NCI-H526 (cell line): Measurements from ENCODE around the gene FCMR.
"Not testable (repeated sequence)": the region's sequence is repeated elsewhere in the genome, so short reads cannot be mapped to it uniquely, and the experiment has no call there.

Experiments
- DNase-seq, 2 experiments: peaks; one replicate each; lab custom pipeline; 2025; lab: John Stamatoyannopoulos, UW

FCMR gene

GRCh38 chr1:206949641-206950040 lies 27.9 kb upstream of the FCMR start:
- DNase-seq, result no peak

DNA sequence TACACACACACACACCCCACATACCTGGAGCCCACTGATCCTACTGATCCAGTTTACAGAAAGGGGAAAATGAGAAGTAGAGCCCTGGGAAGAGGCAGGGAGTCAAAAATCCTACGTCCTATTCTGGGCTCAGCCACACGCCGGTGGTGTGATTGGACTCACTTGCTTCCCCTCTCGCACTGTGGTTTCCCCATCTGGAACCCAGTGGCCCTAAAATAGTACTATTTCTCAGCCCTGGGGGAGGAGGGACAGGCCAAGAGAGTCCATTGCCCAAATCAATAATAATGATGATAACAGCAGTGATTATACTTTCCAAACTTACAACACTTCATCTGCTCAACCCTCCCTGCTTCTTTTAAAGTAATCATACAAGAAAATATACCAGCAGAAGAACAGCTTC lies 27.5 kb upstream of the FCMR start:
- no peak for DNase-seq

GRCh38 chr1:206947255-206947654 lies 25.5 kb upstream of the FCMR start:
- no peak for DNase-seq

GRCh38 chr1:206946261-206946660 lies 24.5 kb upstream of the FCMR start, which contains the start of gene PIGR:
Gene PIGR, minus strand, starts transcription at chr1:206946466. Its CDS starts 5,935 bp downstream, at chr1:206940531.
- DNase-seq, result no peak

- DNase-seq, result no peak
Measured at GRCh38 chr1:206945779-206946178, 24.0 kb upstream of the FCMR start.

DNA sequence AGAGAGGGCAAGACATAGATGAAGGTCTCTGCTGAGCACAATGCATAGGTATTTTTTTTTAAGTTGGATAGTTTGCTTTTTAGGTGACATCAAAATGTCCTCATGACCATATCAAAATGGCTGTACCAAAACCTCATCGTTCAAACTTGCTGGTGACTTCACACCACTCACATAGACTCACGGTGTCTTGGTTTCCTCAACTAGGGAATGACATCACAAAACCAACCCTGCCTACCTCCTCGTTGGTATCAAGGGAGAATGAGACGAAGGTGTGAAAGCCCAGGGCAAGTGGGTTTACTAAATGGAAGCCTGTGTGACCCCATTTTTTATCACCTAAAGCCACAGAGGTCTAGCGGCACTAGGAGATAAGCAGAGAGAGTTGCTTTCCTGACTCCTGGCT lies 23.0 kb upstream of the FCMR start:
- DNase-seq, result no peak

DNA sequence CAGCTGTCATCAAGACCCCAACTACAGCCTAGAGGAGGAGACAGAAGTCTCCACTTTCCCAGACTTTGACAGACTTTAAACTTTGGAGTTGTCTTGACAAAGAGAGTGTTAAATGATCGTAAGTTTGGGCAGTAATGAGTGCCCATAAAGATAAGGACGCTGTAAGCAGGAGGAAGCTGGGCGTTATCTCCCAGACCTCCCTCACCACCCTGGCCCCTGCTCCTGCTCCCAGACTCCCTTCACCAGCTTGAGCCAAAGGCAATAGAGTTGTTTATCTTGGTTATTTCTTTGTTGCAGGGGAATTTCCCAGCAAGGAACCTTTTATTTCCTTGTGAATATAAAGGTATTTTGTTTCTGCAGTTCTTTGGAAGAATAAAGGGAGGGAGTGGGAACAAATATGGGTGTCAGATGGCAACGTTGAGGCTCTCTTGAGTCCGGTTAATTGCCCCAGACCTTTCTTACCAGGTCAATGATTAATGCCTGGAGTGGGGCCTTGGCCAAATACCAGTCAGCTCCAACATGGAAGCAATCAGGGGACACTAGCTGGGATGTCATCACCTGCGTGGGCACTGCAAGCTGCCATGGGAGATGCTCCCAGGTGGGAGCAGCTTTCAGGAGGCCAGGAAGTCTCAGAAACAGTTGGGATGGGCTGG lies 20.2 kb upstream of the FCMR start:
- no peak for DNase-seq

DNA sequence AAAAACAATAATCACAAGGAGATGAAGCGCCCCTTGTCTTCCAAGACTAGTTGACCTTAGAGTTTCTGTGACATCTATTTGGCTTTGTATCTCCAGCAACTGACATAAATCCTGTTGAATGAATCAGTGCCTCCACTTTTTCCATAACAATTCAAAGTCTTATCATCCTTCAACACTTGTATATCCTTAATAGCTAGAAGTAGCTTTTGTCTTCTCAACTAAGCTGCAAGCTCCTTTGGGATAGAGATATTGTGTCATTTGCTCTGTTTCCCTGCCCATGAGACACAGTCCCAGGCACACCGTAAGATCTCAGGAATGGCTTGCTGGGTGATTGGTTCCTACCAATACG lies 18.8 kb upstream of the FCMR start:
- DNase-seq, result no peak

DNA sequence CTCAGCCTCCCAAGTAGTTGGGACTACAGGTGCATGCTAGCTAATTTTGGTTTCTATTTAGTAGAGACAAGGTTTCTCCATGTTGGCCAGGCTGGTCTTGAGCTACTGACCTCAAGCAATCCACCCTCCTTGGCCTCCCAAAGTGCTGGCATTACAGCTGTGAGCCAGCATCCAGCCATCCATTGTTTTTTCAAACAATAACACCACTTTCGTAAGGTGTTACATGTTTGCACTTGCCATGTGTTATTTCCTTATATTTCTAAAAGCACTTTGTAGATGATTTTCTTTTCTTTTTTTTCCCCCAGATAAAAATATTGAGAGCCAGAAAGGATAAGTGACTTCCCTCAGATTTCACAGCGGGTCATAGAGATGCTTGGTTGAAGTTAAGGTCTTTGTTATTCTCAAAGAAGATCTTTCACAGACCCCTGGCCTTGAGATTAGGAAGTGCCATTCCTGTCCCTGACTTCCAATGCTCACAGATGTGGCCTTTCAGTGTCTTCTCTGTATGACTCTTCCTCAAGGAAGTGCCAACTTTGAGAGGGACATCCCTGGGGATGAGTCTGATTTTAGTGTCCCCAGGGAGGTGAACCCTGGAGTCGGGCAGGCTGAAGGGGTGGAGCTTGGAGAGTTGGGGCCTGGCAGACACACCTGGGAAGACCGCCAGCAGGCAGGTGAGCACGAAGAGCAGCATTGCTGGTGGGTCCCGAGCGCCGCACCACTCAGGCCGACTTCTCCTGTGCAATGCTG lies 18.3 kb upstream of the FCMR start:
- DNase-seq, result no peak

DNA sequence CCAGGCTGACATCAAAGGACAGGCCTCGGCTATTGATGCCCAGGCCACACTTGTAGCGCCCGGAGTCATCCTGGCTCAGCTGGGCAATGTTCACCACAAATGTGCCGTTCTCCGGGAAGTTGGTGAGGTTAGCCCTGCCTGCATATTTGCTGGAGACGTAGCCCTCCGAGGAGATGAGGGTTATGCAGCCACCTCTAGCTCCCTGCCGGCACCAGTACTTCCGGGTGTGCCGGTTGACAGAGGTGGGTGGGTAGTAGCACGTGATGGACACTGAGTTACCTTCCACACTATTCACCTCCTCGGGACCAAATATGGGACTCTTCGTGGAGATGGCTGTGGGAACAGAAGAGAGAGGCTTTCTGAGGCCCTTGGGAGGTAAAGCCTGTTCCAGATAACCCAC lies 17.4 kb upstream of the FCMR start:
- DNase-seq, result no peak

DNA sequence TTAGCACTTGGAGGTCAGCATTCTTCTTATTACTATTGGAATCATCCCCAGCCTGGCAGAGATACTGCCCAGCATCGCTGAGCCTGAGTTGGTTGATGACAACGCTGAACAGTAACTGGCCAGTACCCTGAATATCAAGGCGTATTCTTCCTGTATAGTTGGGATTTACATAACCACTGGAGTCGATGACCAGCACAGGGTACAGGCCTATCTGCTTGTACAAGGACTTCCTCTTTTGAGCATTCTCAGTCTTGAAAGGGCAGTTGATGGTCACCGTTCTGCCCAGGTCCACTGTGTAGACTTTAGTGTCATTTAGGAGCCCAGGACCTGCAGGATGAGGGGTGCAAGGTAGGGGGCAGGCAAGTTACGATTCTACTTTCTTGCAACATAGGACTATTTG lies 15.7 kb upstream of the FCMR start:
- no peak for DNase-seq

DNA sequence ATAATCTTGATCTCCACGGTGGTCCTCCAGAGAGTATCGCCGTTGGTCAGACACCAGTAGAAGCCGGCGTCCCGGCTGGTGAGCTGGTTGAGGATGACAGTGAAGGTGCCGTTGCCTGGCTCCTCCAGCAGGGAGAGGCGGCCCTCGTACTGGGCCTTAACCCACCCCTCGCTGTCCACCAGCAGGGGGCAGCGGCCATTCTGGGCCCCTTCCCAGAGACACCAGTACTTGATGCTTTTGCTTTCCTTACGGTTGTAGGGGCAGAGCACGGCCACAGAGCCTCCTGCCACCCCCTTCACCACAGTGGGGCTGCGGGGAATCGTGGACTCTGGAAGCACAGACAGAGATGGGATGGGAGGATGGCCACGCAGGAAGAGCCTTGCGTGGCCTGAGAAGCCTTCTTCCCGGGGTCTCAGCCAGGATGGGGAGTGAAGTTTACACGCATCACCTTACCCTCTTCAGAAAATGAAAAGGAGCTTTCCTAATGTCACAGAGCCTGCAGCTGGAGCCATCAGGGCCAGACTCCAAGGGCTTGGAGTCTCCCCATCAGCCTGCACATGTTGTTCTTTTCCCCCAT lies 13.8 kb upstream of the FCMR start:
- peak in 1 of 2 experiments; percentile 30 for DNase-seq

GRCh38 chr1:206933333-206933945 lies 11.7 kb upstream of the FCMR start:
- DNase-seq, result peak in 1 of 2 experiments; percentile 30

- no peak for DNase-seq
Measured at GRCh38 chr1:206932177-206932576, 10.4 kb upstream of the FCMR start.

DNA sequence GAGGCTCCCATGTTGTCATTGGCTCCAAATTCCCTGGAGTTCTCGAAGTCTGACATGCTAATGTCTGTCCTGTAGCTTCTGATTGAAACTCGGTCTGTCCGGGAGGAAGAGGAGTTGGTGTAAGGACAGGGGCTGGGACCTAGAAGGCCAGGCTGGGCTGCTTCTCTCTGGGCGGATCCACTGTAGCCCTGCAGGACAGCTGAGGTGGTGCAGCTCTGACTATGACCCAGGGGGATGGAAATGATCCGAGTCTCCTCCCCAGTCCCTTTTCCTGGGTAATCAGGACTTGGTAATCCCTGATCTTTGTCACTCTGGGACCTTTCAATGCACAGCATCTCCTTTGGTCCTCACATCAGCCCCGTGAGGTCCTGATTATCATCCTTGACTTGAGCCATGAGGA lies 10.0 kb upstream of the FCMR start:
- no peak for DNase-seq

DNA sequence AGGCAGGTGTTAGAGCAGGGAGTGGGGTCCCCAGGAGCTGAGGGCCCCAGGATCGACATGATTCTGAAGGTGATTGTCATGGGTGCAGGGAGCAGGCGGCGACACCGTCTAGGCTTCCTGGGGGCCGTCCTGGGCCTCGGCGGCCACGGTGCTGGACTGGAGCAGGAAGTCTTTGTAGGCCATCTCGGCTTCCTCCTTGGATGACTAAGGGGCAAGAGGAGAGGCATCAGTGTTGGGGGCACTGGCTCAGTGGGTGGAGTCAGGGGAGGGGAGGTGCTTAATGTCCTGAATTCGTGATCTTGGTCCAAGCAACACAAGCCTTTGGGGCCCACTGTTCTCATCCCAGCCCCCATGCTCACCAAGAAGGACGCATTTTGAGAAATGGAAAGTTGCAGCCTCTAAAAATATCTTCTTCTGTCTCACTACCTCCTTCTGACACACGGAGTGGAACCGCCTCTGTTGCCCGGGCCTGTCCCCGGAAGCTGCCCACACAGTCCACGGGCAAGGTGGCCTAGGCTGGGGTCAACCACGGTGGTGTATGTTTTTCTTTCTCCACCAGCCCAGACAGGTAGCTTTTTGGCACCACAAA lies 8.6 kb upstream of the FCMR start:
- DNase-seq, result no peak

DNA sequence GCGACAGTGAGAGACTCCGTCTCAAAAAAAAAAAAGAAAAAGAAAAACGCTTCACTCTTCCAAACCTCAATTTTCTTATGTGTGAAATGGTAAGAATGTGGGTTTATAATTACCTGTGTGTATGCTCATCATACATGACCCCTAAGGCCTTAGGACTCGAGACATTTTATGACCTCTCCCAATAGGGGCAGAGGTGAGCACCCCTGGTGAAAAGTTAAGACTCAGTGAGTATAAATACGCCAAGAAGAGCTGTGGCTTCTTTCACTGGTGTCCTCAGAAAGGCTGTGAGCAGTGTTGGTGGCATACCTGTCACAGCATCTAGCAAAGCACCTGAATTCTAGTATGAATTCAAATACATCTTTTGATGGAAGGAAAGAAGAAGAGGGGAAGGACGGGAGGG lies 7.8 kb upstream of the FCMR start:
- DNase-seq, result no peak

DNA sequence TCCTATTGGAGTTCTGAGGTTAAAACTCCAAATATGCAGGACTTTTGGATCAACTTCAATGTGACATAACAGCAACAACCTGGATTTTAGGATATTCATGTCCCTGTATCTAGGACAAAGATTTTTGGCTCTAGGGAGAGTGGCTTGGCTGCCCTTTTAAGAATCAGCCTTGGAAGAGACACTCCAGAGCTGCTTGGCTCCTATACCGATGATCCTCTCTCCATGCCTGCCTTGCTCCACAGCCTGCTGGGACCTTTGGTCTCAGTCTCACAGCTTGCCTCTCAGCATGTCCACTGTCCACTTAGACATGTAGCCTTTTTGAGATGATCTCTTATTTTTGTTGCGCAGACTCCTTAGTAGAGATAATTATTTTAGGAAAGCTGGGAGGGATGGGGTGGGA lies 4.5 kb upstream of the FCMR start:
- DNase-seq, result no peak

- no peak for DNase-seq
Measured at GRCh38 chr1:206925106-206925736, 3.5 kb upstream of the FCMR start.

- DNase-seq, result no peak
Measured at GRCh38 chr1:206924592-206925105, 2.9 kb upstream of the FCMR start.

DNA sequence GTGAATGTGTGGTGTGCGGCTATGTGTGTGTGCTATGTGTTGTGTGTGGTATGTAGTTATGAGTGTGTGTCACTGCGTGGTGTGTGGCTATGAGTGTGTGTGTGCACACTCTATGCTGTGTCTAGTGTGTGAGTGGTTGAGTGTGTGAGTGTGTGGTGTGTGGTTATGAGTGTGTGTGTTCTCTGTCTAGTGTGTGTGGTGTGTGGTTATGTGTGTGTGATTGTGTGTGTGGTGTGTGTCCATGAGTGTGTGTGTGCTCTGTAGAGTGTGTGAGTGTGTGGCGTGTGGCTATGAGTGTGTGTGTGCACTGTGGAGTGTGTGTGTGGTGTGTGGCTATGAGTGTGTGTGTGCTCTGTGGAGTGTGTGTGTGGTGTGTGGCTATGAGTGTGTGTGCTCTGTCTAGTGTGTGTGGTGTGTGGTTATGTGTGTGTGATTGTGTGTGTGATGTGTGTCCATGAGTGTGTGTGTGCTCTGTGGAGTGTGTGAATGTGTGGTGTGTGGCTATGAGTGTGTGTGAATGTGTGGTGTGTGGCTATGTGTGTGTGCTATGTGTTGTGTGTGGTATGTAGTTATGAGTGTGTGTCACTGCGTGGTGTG lies 2.3 kb upstream of the FCMR start:
- not testable (repeated sequence) for DNase-seq
